Thyroid gland (tissue), 4 donors: ENCODE measurements around the gene SOCS1.

Experiments used
- CTCF ChIP-seq, 6 experiments: fragments of 200-600 bp in 3 of 6; fragments of 450-650 bp in 3 of 6; sonication (generic) in 3 of 6; IDR thresholded peaks; one replicate each; pipeline ENCODE4 v1.5.1; 2016 to 2019; ENCODE audit warnings: antibody characterized with exemption in 6 of 6, mild to moderate bottlenecking in 2 of 6, inconsistent platforms in 1 of 6, moderate library complexity in 1 of 6
- POLR2A ChIP-seq, 2 donors: fragments of 450-650 bp; IDR thresholded peaks; one replicate each; pipeline ENCODE4 v1.6.1; 2017; ENCODE audit warnings: antibody characterized with exemption in 2 of 2, mild to moderate bottlenecking in 2 of 2, moderate library complexity in 1 of 2

- TF ChIP-seq POLR2A (IDR thresholded peaks at IDR 0.05), result no peak
- no peak for TF ChIP-seq CTCF (IDR thresholded peaks at IDR 0.05)
These were observed 27.8 kb upstream of the SOCS1 start for GRCh38 chr16:11283820-11284248.
